Mucosa of descending colon (tissue), 3 donors: ENCODE results near the gene POU3F2. TPM values are rescaled to one million over a fixed set of nuclear protein-coding genes. Genes with fewer than 3 reads are reported as not detected.

Experiments
- ATAC-seq: fragments of 200-7000 bp; cut with Tn5 transposase; one replicate; pipeline ENCODE4 v1.9.1; 2020; ENCODE audit warnings: mild to moderate bottlenecking, moderate library complexity
- DNase-seq, 3 donors: peaks; one replicate each; pipeline ENCODE4 v3.0.0-alpha.2; 2020
- H3K36me3 ChIP-seq: fragments of 200-600 bp; one replicate; pipeline ENCODE4 v1.8.0; 2021; ENCODE audit warnings: low read depth, mild to moderate bottlenecking
- H3K4me1 ChIP-seq: fragments of 200-600 bp; one replicate; pipeline ENCODE4 v1.8.0; 2021; ENCODE audit warnings: low read depth, mild to moderate bottlenecking
- H3K4me3 ChIP-seq: fragments of 200-600 bp; one replicate; pipeline ENCODE4 v1.8.0; 2021; ENCODE audit warnings: mild to moderate bottlenecking
- H3K9me3 ChIP-seq: fragments of 200-600 bp; one replicate; pipeline ENCODE4 v1.8.0; 2021; ENCODE audit warnings: mild to moderate bottlenecking
- intact Hi-C, 2 donors: fragments of 100-400 bp; cut with DNase I in 1 of 2; cut with micrococcal nuclease in 1 of 2; formaldehyde crosslinking; loops; one replicate each; pipeline versions ENCODE4 v1.11.0 to v1.11.1; 2022; cut with DNase I, micrococcal nuclease
- total RNA-seq, 3 donors: library from RNA; stranded (reverse); fragmentation: NEBNext Ultra II Directional in 2 of 3; extraction: Animal tissue kit (Norgen Biotek cat#: 25700) in 2 of 3; gene quantifications; one replicate each; pipeline versions ENCODE4 v1.2.1 to v1.2.4, GENCODE V29; 2021 to 2023
- TF ChIP-seq, protein P1 (sequence below): fragments of 200-600 bp; IDR thresholded peaks from one replicate; pipeline ENCODE4 v1.8.0; 2022; ENCODE audit warnings: antibody characterized with exemption, mild to moderate bottlenecking
- donor health status: DM: no; HTN: no; CAD: no; lungs with moderate emphysema.
- donor health status: DM: no; HTN: no; CAD: no.
- donor health status: DM: no; HTN: yes; CAD: no.

Gene POU3F2
- total RNA-seq, 3 donors from 2014 or later = not detected

DNA sequence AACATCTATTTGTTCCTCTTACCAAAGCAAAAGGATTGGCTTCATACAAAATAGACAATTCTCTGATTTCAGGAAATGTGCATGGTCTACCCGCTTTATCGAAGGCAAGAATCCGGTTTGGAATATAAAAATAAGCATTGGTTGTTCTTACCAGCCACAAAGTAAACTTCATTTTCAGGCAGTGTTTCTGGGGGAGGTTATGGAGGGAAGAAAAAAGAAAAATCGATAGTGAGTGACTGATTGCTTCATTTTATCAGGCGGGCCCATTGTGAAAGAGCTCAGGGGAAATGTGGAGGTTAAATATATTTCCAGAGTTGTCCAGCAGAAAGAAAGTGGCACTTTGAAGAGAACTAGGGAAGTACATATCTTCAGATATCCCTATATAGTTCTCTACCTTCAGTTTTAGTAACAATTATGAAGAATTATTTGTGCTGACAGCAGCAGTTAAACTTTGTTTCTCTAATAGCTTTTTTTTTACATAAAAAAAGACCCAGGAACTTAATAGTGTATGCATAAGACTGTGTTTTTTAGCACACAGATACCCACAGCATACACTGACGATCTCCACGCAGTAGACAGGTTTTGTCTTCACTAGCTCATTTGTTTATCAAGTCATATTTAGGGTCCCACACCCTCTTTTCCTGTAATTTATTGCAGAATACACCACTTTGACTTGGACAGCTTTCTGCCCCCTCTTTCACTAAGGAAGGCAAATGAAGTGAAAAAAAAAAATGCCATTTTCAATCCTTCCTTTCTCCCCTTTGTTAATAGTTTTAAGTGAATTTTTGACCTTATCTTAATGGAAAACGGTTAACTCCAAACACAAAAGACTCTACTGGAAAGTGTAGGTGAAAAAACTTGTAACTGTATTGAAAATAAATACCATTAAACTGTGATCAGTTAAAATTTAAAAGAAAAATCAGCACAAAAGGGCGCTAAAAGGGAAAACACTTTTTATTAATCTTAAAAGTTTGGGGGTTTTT, 2.9 kb downstream of the POU3F2 start:
- TF ChIP-seq, protein P1, sequence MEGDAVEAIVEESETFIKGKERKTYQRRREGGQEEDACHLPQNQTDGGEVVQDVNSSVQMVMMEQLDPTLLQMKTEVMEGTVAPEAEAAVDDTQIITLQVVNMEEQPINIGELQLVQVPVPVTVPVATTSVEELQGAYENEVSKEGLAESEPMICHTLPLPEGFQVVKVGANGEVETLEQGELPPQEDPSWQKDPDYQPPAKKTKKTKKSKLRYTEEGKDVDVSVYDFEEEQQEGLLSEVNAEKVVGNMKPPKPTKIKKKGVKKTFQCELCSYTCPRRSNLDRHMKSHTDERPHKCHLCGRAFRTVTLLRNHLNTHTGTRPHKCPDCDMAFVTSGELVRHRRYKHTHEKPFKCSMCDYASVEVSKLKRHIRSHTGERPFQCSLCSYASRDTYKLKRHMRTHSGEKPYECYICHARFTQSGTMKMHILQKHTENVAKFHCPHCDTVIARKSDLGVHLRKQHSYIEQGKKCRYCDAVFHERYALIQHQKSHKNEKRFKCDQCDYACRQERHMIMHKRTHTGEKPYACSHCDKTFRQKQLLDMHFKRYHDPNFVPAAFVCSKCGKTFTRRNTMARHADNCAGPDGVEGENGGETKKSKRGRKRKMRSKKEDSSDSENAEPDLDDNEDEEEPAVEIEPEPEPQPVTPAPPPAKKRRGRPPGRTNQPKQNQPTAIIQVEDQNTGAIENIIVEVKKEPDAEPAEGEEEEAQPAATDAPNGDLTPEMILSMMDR = no peak
- ATAC-seq (no peak), DNase-seq (no peak)
- Histone ChIP-seq H3K4me3 (no peak overlapping the region), H3K9me3 (no peaks in the 10 kb centered on the region), H3K4me1 (peaks cover 37% of the 10 kb centered on the region), H3K36me3 (no peaks in the 10 kb centered on the region)
- intact Hi-C loops = no loop called here

DNA sequence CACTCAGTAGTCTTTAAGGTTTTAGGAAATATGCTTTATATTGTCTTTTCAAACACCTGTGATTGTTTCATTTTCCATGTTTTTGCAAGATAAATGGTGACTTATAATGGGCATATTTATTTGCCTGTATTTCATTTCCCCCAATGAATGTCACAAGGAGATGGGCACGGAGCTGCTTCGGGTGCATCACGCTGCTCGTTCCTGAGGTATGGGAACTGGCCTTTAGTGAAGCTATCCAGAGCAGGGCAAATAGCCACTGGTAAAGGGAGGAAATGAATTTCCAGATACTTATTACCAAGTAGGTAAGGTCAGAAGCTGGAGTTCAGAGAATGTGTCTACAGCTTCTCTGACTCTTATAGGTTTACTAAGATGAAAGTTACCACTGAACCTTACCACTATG, 3.7 kb downstream of the POU3F2 start:
- intact Hi-C loops = no loop called here
- no peaks in the 10 kb centered on the region for H3K9me3 ChIP-seq
- H3K36me3 ChIP-seq = no peaks in the 10 kb centered on the region
- DNase-seq = no peak
- TF ChIP-seq, protein P1 = no peak
- H3K4me3 ChIP-seq = no peak overlapping the region
- no peak for ATAC-seq
- peaks cover 29% of the 10 kb centered on the region for H3K4me1 ChIP-seq

DNA sequence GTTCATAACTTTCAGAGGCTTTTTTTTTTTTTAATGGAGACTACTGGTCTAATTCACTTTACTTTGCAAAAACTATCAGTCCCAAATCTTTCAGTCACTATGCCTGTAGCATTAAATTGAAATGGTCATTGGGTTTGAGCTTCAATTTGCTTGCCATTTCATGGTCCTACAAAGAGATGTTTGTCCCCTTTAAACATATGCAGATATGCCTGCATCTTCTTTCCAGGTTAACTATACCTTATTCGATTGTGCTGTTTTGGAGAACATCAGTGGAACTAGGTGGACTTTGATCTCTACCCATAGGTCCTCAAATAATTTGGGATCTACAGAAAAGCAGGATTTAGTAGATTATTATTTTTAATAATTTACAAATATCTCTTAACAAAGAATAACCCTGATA, 4.6 kb downstream of the POU3F2 start:
- DNase-seq (no peak), ATAC-seq (no peak)
- Histone ChIP-seq H3K4me1 (peaks cover 20% of the 10 kb centered on the region), H3K4me3 (no peak overlapping the region), H3K9me3 (no peaks in the 10 kb centered on the region), H3K36me3 (no peaks in the 10 kb centered on the region)
- TF ChIP-seq, protein P1 = no peak
- intact Hi-C loops = no loop called here

DNA sequence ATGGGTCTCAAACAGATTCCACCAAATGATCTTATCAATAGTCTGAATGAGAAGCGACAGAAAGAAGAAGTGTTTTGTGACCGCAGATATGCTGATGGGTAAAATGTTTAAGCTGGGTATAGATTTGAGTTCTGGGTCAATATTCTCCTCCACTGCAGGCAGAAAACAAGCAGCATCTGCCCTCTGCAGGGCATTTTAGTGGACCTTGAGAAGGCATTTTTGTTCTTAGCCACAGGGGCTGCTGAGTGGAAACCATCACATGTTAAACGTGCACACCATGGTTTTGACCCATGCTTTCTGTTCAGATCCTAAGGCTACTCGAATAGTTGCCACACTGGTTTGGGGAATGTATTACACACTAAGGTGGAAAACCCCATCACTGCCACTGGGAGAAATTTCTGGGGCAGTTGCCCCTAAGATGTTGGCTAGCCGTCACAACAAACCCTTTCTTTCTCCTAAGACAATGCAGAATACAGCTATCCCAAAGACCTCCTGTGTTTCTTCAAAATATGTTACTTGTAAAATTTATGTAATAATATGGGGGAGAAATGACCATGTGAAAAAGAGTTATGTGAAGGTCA, 5.5 kb downstream of the POU3F2 start:
- intact Hi-C loops = no loop called here
- H3K36me3 ChIP-seq = no peaks in the 10 kb centered on the region
- H3K4me3 ChIP-seq = no peak overlapping the region
- TF ChIP-seq, protein P1 = no peak
- H3K9me3 ChIP-seq = no peaks in the 10 kb centered on the region
- no peak for ATAC-seq
- no peak for DNase-seq
- peaks cover 18% of the 10 kb centered on the region for H3K4me1 ChIP-seq

DNA sequence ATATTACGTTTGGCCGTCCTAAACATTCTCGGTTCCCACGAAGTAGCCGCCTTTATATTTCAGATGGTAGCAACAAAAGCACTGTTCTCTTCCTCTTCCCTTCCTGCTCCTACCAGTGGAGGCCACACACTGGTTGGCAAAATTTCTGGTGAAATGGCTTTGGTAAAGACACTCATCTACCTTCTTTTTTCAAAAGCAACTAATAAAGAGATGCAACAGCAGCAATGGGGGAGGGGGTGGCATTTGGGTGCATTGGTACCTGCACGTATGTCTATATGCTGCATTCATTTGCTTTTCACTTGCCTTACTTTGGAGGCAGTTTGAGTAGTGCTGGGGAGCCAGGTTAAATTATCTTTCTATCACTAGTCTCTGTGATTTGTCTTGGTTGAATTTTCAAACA, 6.0 kb downstream of the POU3F2 start:
- no peak for DNase-seq
- TF ChIP-seq, protein P1 = no peak
- no peak for ATAC-seq

More for the DNA sequence above, 6.0 kb downstream of the POU3F2 start:
- no peak overlapping the region for H3K4me3 ChIP-seq
- H3K36me3 ChIP-seq = no peaks in the 10 kb centered on the region
- intact Hi-C loops = no loop called here
- H3K9me3 ChIP-seq = no peaks in the 10 kb centered on the region
- H3K4me1 ChIP-seq = peaks cover 16% of the 10 kb centered on the region
